GM12878 (cell line): Measurements from ENCODE around the gene PGLYRP4. TPM values are rescaled to one million over a fixed set of nuclear protein-coding genes. Genes with fewer than 3 reads are reported as not detected.

Experiments
- ATAC-seq: fragments of 200-7000 bp; cut with Tn5 transposase; 3 replicates; pipeline ENCODE4 v1.9.1; 2020; ENCODE audit warnings: mild to moderate bottlenecking, moderate library complexity
- BruUV-seq: library from RNA; stranded (reverse); fragments of 400-500 nt; replicated peaks from 2 replicates; lab custom pipeline; 2021; lab: Mats Ljungman, UMichigan
- CTCF ChIA-PET: fragments of 300-600 bp; sonication (Branson Sonifier 250); formaldehyde crosslinking; extraction: SDS; loops from one replicate; lab custom pipeline; 2021; ENCODE audit warnings: inconsistent platforms; lab: Yijun Ruan, JAX
- POLR2A ChIA-PET: fragments of 350-600 bp; formaldehyde crosslinking; extraction: SDS; loops from one replicate; lab custom pipeline; 2021; ENCODE audit warnings: inconsistent platforms; lab: Charles Lee
- RAD21 ChIA-PET: fragments of 300-600 bp; sonication (Branson Sonifier 250); formaldehyde crosslinking; loops from one replicate; lab custom pipeline; 2023; ENCODE audit warnings: antibody characterized with exemption; ENCODE audit not compliant: unreplicated experiment; lab: Charles Lee
- SMC1A ChIA-PET: fragments of 300-600 bp; sonication (Branson Sonifier 250); formaldehyde crosslinking; loops from one replicate; lab custom pipeline; 2023; ENCODE audit not compliant: unreplicated experiment, uncharacterized antibody; lab: Charles Lee
- DNase-seq: peaks from one replicate; pipeline ENCODE4 v3.0.0-alpha.2; 2011; ENCODE audit warnings: low read depth, low spot score
- FAIRE-seq: peaks from 3 replicates; lab custom pipeline; 2011; peaks lifted over from hg19 to GRCh38; lab: Jason Lieb, UNC
- H2AFZ ChIP-seq: 2 replicates; pipeline ENCODE4 v1.6.0; 2011; ENCODE audit warnings: low read depth, low read length, control low read depth; ENCODE audit not compliant: control insufficient read depth
- H3K27ac ChIP-seq: 2 replicates; pipeline ENCODE4 v1.5.1; 2011; ENCODE audit warnings: control low read depth; ENCODE audit not compliant: control insufficient read depth, insufficient read depth
- H3K27me3 ChIP-seq, 2 experiments: replicated peaks in 1 of 2; 2 replicates each; pipeline versions ENCODE4 v1.6.0 to v1.6.1; 2011; ENCODE audit warnings: low read length in 1 of 2; ENCODE audit not compliant: control insufficient read depth in 2 of 2, insufficient read depth in 2 of 2
- H3K36me3 ChIP-seq, 2 experiments: 2 replicates each; pipeline ENCODE4 v1.5.1; 2011; ENCODE audit warnings: low read length in 1 of 2; ENCODE audit not compliant: control insufficient read depth in 2 of 2, insufficient read depth in 2 of 2
- H3K4me1 ChIP-seq: 2 replicates; pipeline ENCODE4 v1.6.1; 2011; ENCODE audit warnings: mild to moderate bottlenecking, low read length, moderate library complexity, mixed read lengths; ENCODE audit not compliant: control insufficient read depth, insufficient read depth
- H3K4me2 ChIP-seq: 2 replicates; pipeline ENCODE4 v1.6.0; 2011; ENCODE audit warnings: control low read depth; ENCODE audit not compliant: control insufficient read depth, insufficient read depth
- H3K4me3 ChIP-seq: fragments of 200-600 bp; sonication (generic); 2 replicates; pipeline ENCODE4 v1.5.1; 2016
- H3K79me2 ChIP-seq: 2 replicates; pipeline ENCODE4 v1.6.0; 2011; ENCODE audit warnings: low read length; ENCODE audit not compliant: control insufficient read depth, insufficient read depth
- H3K9ac ChIP-seq: 2 replicates; pipeline ENCODE4 v1.8.0; 2011; ENCODE audit warnings: low read length, control low read depth, mixed read lengths; ENCODE audit not compliant: control insufficient read depth, insufficient read depth
- H3K9me3 ChIP-seq: replicated peaks from 3 replicates; pipeline ENCODE4 v1.5.1; 2011; ENCODE audit warnings: mild to moderate bottlenecking, low read length; ENCODE audit not compliant: control insufficient read depth, insufficient read depth
- H4K20me1 ChIP-seq: 2 replicates; pipeline ENCODE4 v1.6.0; 2011; ENCODE audit not compliant: control insufficient read depth, insufficient read depth
- CTCF ChIP-seq, 3 experiments: IDR thresholded peaks in 2 of 3; conservative IDR thresholded peaks in 1 of 3; 2 replicates each; pipeline ENCODE4 v1.5.1; 2011; ENCODE audit warnings: low read depth in 3 of 3, low read length in 3 of 3, mild to moderate bottlenecking in 3 of 3, control low read depth in 2 of 3, moderate library complexity in 2 of 3, inconsistent platforms in 1 of 3, mixed read lengths in 1 of 3; ENCODE audit not compliant: control insufficient read depth in 2 of 3, insufficient read depth in 1 of 3; ENCODE audit errors: extremely low read depth in 1 of 3
- CUX1 ChIP-seq: IDR thresholded peaks from 2 replicates; pipeline ENCODE4 v1.6.1; 2012; ENCODE audit warnings: improper control_type of control experiment, low read depth, low read length; ENCODE audit not compliant: insufficient replicate concordance
- RB1 ChIP-seq: fragments of 450-650 bp; formaldehyde crosslinking; IDR thresholded peaks from 2 replicates; pipeline ENCODE4 v1.6.1; 2017; ENCODE audit warnings: mild to moderate bottlenecking, borderline replicate concordance
- WGBS: methylation state at CpG from one replicate; pipeline ENCODE4 v1.1.6; 2016; ENCODE audit warnings: low lambda C conversion rate; ENCODE audit not compliant: insufficient replicate concordance, insufficient coverage; ENCODE audit errors: missing lambda C conversion rate; 5-methylcytosine and 5-hydroxymethylcytosine counted together
- in situ Hi-C: fragments of 300-500 bp; cut with MboI; formaldehyde crosslinking; loops from 9 replicates; pipeline ENCODE4 v1.14.3; 2018; ENCODE audit warnings: mixed read lengths
- intact Hi-C: fragments of 100-400 bp; cut with micrococcal nuclease; formaldehyde crosslinking; loops from one replicate; pipeline ENCODE4 v1.14.2; 2022; ENCODE audit not compliant: unreplicated experiment
- polyA plus RNA-seq, 11 experiments: library from polyadenylated mRNA; depleted of rRNA in 4 of 11; unstranded in 6 of 11; stranded (reverse) in 5 of 11; fragments of >200 nt; fragmentation: Nextera tagmentation in 4 of 11; fragmentation: Illumina TruSeq in 1 of 11; extraction: Ambion mirVana in 4 of 11; extraction: Trizol in 1 of 11; gene quantifications; 1 replicate in 1 of 11; 2 replicates in 10 of 11; pipeline versions ENCODE4 v1.2.1 to v1.2.3, GENCODE V29; 2011 to 2016; ENCODE audit warnings: inconsistent platforms in 2 of 11, missing spikeins in 2 of 11, low read depth in 1 of 11
- total RNA-seq, 4 experiments: library from RNA; depleted of rRNA in 3 of 4; stranded (reverse); fragments of >200 nt in 3 of 4; fragmentation: Illumina TruSeq in 1 of 4; extraction: Trizol in 1 of 4; gene quantifications; 2 replicates each; pipeline versions ENCODE4 v1.2.1 to v1.2.3, GENCODE V29; 2013 to 2021

Gene PGLYRP4
- total and polyA plus RNA-seq, 10 of the 15 experiments (the other 5 are each of a cell fraction or from before 2014, with no cell fraction given), result 0.22 to 3.0 (median 0.44) TPM

GRCh38 chr1:153375511-153375910 lies 26.9 kb upstream of the PGLYRP4 start, which contains the start of gene S100A12:
Gene S100A12 (minus strand): TSS chr1:153375621. CDS start chr1:153374592, 1,029 bp downstream.
- ChIA-PET RAD21 (no interaction called here), POLR2A (no interaction called here), CTCF (interaction anchor here (1.3 kb wide), 1 partner anchor 119 kb away, joined by 3 read pairs; no protein-coding TSS in a partner anchor), SMC1A (no interaction called here)
- FAIRE-seq, result no peak
- Histone ChIP-seq H4K20me1 (no peaks in the 10 kb centered on the region), H3K27me3 (no peaks in the 10 kb centered on the region), H3K27ac (no peak within 1 kb of the TSS), H3K79me2 (no peaks in the 10 kb centered on the region), H3K4me1 (no peaks in the 10 kb centered on the region), H3K9me3 (no peaks in the 10 kb centered on the region), H3K4me3 (no peak within 1 kb of the TSS), H2AFZ (no peak within 1 kb of the TSS), H3K9ac (no peak within 1 kb of the TSS), H3K36me3 (no peaks in the 10 kb centered on the region), H3K4me2 (no peak within 1 kb of the TSS)
- DNase-seq, result no peak
- 0% methylated on average over 1 of the region's 1 CpG for WGBS
- BruUV-seq, result no TSS peak
- intact Hi-C loops (no loop called here), in situ Hi-C loops (no loop called here)
- TF ChIP-seq CUX1 (no peak), RB1 (no peak), CTCF (IDR thresholded peaks at IDR 0.05 in 2 of 3, conservative IDR thresholded peaks at IDR 0.05 in 1 of 3; ENCODE audit: control insufficient read depth in 2 of 3, extremely low read depth in 1 of 3, insufficient read depth in 1 of 3, low read depth in 3 of 3, low read length in 3 of 3) (no peak)
- no peak for ATAC-seq
